Thyroid gland (tissue), 4 donors: ENCODE measurements around the gene CD96.

Experiments
- POLR2A ChIP-seq, 2 donors: fragments of 450-650 bp; IDR thresholded peaks; one replicate each; pipeline ENCODE4 v1.6.1; 2017; ENCODE audit warnings: antibody characterized with exemption in 2 of 2, mild to moderate bottlenecking in 2 of 2, moderate library complexity in 1 of 2
- TF ChIP-seq, protein P1 (sequence below), 6 experiments: fragments of 200-600 bp in 3 of 6; fragments of 450-650 bp in 3 of 6; sonication (generic) in 3 of 6; IDR thresholded peaks; one replicate each; pipeline ENCODE4 v1.5.1; 2016 to 2019; ENCODE audit warnings: antibody characterized with exemption in 6 of 6, mild to moderate bottlenecking in 2 of 6, inconsistent platforms in 1 of 6, moderate library complexity in 1 of 6

GRCh38 chr3:111603679-111604078 lies 61.7 kb downstream of the CD96 start:
- TF ChIP-seq, protein P1, sequence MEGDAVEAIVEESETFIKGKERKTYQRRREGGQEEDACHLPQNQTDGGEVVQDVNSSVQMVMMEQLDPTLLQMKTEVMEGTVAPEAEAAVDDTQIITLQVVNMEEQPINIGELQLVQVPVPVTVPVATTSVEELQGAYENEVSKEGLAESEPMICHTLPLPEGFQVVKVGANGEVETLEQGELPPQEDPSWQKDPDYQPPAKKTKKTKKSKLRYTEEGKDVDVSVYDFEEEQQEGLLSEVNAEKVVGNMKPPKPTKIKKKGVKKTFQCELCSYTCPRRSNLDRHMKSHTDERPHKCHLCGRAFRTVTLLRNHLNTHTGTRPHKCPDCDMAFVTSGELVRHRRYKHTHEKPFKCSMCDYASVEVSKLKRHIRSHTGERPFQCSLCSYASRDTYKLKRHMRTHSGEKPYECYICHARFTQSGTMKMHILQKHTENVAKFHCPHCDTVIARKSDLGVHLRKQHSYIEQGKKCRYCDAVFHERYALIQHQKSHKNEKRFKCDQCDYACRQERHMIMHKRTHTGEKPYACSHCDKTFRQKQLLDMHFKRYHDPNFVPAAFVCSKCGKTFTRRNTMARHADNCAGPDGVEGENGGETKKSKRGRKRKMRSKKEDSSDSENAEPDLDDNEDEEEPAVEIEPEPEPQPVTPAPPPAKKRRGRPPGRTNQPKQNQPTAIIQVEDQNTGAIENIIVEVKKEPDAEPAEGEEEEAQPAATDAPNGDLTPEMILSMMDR (IDR thresholded peaks at IDR 0.05) = no peak
- TF ChIP-seq POLR2A (IDR thresholded peaks at IDR 0.05) = no peak
